ENCODE data around the gene MPND.

MPND gene

DNA sequence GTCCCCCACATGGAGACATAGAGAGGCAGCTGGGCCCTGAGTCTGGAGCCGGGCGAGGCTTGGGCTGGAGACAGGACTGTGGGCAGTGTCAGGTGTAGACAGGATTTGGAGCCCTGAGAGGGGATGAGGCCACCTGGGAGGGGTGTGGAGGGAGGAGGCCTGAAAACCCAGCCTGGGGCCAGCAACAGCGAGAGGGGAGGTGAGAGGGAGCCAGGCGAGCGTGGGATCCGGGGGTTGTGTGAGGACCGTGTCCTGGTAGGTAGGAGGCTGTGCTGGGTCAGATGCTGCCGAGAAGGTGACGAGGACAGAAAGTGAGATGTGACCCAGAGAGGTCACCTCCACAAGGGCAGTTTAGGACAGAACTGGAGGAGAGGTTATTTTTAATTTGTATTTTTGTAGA is 7.4 kb downstream of the MPND start (continued):
- TF ChIP-seq ISL1 (CRISPR knock-in tag; IDR thresholded peaks at IDR 0.05) = no peak

GRCh38 chr19:4352701-4353121 is 9.3 kb downstream of the MPND start:
- peak; percentile 76 for ATAC-seq
- TF ChIP-seq TOX (CRISPR knock-in tag; IDR thresholded peaks at IDR 0.05; ENCODE audit: borderline replicate concordance) (no peak), ARNTL (CRISPR knock-in tag; IDR thresholded peaks at IDR 0.05; ENCODE audit: borderline replicate concordance, low read depth) (no peak), ZNF8 (CRISPR knock-in tag; IDR thresholded peaks at IDR 0.05) (no peak), CSDC2 (CRISPR knock-in tag; IDR thresholded peaks at IDR 0.05) (no peak)

DNA sequence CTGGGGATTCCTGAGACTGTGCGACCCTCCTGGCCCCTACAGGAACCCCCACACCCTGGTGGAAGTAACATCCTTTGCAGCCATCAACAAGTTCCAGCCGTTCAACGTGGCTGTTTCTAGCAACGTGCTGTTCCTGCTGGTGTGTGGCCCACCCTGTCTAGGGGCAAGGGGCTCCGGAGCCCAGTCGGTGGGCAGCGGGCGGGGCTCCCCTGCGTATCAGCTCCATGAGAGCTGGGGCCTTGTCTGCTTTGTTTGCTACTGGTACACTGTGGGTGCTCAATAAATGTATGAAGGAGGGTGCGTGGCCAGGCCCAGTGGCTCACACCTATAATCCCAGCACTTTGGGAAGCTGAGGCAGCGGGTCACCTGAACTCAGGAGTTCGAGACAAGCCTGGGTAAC is 10.9 kb downstream of the MPND start:
- ATAC-seq = no peak
- TF ChIP-seq ZC3H10 (CRISPR knock-in tag; IDR thresholded peaks at IDR 0.05) (no peak), ZNF8 (CRISPR knock-in tag; IDR thresholded peaks at IDR 0.05) (no peak), ZFP3 (CRISPR knock-in tag; IDR thresholded peaks at IDR 0.05) (no peak), ISL1 (CRISPR knock-in tag; IDR thresholded peaks at IDR 0.05) (no peak), ZNF565 (CRISPR knock-in tag; conservative IDR thresholded peaks at IDR 0.05; ENCODE audit: low read depth) (no peak)

DNA sequence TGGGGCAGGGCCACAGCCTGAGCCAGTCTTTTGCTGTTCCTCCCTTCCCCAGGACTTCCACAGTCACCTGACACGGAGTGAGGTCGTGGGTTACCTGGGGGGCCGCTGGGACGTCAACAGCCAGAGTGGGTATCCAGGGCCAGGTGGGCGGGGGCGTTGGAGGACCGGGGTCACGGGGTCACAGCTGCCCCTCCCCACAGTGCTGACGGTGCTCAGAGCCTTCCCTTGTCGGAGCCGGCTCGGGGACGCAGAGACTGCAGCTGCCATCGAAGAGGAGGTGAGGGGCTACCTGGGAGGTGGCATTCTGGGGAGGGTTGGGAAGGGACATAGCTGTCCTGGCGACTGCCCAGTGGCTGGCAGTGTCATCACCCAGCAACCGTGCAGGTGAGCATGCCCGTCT is 11.5 kb downstream of the MPND start:
- no peak for TF ChIP-seq PATZ1 (CRISPR knock-in tag; IDR thresholded peaks at IDR 0.05; ENCODE audit: borderline replicate concordance)
- ATAC-seq = no peak

DNA sequence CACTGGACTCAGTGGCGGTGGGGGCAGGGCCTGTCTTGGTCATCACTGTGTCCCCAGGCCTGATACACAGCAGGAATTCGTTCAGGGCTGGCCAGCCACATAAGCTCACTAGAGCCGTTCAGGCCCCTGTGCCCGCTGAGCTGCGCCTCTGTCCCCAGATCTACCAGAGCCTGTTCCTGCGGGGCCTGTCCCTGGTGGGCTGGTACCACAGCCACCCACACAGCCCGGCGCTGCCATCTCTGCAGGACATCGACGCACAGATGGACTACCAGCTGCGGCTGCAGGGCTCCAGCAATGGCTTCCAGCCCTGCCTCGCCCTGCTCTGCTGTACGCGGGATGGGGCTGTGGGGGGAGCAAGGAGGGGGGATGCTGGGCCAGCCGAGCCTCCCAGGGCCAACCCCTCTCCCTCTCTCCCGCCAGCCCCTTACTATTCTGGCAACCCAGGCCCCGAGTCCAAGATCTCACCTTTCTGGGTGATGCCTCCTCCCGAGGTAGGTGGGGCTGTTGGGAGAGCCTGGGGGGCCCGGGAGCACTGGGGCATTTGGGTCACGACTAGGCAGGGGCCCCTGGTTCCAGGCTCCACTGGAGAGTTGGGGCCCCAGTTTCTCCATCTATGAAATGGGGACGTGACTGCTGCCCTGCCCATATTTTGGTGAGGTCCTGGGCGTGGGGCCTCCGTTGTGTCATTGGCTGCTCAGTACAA is 13.9 kb downstream of the MPND start:
- ATAC-seq = no peak
- TF ChIP-seq CREB5 (CRISPR knock-in tag; IDR thresholded peaks at IDR 0.05; ENCODE audit: low read depth) = no peak
- TF ChIP-seq RARB (CRISPR knock-in tag; IDR thresholded peaks at IDR 0.05) = no peak
- no peak for TF ChIP-seq TOX (CRISPR knock-in tag; IDR thresholded peaks at IDR 0.05; ENCODE audit: borderline replicate concordance)
- TF ChIP-seq ZFP3 (CRISPR knock-in tag; IDR thresholded peaks at IDR 0.05) = no peak

GRCh38 chr19:4357921-4358326 is 14.6 kb downstream of the MPND start:
- no peak for ATAC-seq
- TF ChIP-seq TOX (CRISPR knock-in tag; IDR thresholded peaks at IDR 0.05; ENCODE audit: borderline replicate concordance) = no peak

- no peak for ATAC-seq
- TF ChIP-seq BACH2 (CRISPR knock-in tag; IDR thresholded peaks at IDR 0.05; ENCODE audit: borderline replicate concordance) (no peak), GLIS3 (CRISPR knock-in tag; IDR thresholded peaks at IDR 0.05) (no peak), OSR1 (CRISPR knock-in tag; IDR thresholded peaks at IDR 0.05) (no peak), RARB (CRISPR knock-in tag; IDR thresholded peaks at IDR 0.05) (no peak), ZNF8 (CRISPR knock-in tag; IDR thresholded peaks at IDR 0.05) (no peak), ZFP30 (CRISPR knock-in tag; IDR thresholded peaks at IDR 0.05) (no peak), CREB5 (CRISPR knock-in tag; IDR thresholded peaks at IDR 0.05; ENCODE audit: low read depth) (no peak), CSDC2 (CRISPR knock-in tag; IDR thresholded peaks at IDR 0.05) (no peak), ISL1 (CRISPR knock-in tag; IDR thresholded peaks at IDR 0.05) (no peak), ZNF70 (CRISPR knock-in tag; IDR thresholded peaks at IDR 0.05) (no peak), CSRNP3 (CRISPR knock-in tag; IDR thresholded peaks at IDR 0.05) (no peak), ESRRG (CRISPR knock-in tag; IDR thresholded peaks at IDR 0.05) (no peak), ZFP3 (CRISPR knock-in tag; IDR thresholded peaks at IDR 0.05) (no peak), SNAI2 (CRISPR knock-in tag; IDR thresholded peaks at IDR 0.05) (no peak), ZC3H10 (CRISPR knock-in tag; IDR thresholded peaks at IDR 0.05) (no peak)
- TF ChIP-seq, protein P1, sequence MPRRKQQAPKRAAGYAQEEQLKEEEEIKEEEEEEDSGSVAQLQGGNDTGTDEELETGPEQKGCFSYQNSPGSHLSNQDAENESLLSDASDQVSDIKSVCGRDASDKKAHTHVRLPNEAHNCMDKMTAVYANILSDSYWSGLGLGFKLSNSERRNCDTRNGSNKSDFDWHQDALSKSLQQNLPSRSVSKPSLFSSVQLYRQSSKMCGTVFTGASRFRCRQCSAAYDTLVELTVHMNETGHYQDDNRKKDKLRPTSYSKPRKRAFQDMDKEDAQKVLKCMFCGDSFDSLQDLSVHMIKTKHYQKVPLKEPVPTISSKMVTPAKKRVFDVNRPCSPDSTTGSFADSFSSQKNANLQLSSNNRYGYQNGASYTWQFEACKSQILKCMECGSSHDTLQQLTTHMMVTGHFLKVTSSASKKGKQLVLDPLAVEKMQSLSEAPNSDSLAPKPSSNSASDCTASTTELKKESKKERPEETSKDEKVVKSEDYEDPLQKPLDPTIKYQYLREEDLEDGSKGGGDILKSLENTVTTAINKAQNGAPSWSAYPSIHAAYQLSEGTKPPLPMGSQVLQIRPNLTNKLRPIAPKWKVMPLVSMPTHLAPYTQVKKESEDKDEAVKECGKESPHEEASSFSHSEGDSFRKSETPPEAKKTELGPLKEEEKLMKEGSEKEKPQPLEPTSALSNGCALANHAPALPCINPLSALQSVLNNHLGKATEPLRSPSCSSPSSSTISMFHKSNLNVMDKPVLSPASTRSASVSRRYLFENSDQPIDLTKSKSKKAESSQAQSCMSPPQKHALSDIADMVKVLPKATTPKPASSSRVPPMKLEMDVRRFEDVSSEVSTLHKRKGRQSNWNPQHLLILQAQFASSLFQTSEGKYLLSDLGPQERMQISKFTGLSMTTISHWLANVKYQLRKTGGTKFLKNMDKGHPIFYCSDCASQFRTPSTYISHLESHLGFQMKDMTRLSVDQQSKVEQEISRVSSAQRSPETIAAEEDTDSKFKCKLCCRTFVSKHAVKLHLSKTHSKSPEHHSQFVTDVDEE (CRISPR knock-in tag; IDR thresholded peaks at IDR 0.05) = no peak
Measured at GRCh38 chr19:4358709-4359626, 15.6 kb downstream of the MPND start.
